ENCODE results near the gene RAD51D. TPM values are rescaled to one million over a fixed set of nuclear protein-coding genes. Genes with fewer than 3 reads are reported as not detected.

RAD51D gene
- total RNA-seq, 1 donor from 2014 or later: 31.4 TPM

Other genes starting within 250 kb of the RAD51D start
- gene CCT6B, start 158.4 kb downstream of the RAD51D start, total RNA-seq: 0.86 and 1.9 TPM in 2 replicates
- gene ZNF830, start 158.3 kb downstream of the RAD51D start, total RNA-seq: 24.6 and 26.1 TPM in 2 replicates
- gene LIG3, start 139.3 kb downstream of the RAD51D start, total RNA-seq: 45.1 and 46.1 TPM in 2 replicates
- gene RFFL, start 56.2 kb downstream of the RAD51D start, total RNA-seq: 30.7 and 39.6 TPM in 2 replicates
- not detected in 2 replicates for gene FNDC8, start 1.8 kb upstream of the RAD51D start, total RNA-seq
- gene NLE1, start 22.4 kb upstream of the RAD51D start, total RNA-seq: 22.9 and 23.8 TPM in 2 replicates
- gene UNC45B, start 28.0 kb upstream of the RAD51D start, total RNA-seq: 0.07 and 0.18 TPM in 2 replicates
- not detected in 2 replicates for gene SLC35G3, start 74.5 kb upstream of the RAD51D start, total RNA-seq
- gene SLFN5, start 123.2 kb upstream of the RAD51D start, total RNA-seq: 103 TPM in 2 replicates

All from T-helper 2 cell treated with Interferon-gamma antibody and Interleukin-4, amounts not matched to agents 100 ng/mL and 5 ng/mL, for 36 hours (primary cell).